ENCODE results near the gene SDK2.

DNA sequence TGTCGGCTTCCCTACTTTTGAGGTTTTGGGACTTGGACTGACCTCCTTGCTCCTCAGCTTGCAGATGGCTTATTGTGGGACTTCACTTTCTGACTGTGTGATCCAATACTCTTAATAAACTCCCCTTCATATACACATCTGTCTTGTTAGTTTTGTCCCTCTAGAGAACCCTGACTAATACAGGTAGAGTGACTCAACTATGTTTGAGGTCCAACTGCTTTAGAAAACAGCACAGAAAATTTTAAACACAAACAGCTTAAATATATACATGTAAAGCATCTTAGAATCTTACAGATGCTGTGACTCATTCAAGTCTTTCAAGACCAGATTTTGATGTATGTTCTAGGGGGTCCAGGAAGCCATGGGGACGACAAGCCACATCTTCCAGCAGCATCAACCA is 11.7 kb downstream of the SDK2 start:
- TF ChIP-seq, protein P1, sequence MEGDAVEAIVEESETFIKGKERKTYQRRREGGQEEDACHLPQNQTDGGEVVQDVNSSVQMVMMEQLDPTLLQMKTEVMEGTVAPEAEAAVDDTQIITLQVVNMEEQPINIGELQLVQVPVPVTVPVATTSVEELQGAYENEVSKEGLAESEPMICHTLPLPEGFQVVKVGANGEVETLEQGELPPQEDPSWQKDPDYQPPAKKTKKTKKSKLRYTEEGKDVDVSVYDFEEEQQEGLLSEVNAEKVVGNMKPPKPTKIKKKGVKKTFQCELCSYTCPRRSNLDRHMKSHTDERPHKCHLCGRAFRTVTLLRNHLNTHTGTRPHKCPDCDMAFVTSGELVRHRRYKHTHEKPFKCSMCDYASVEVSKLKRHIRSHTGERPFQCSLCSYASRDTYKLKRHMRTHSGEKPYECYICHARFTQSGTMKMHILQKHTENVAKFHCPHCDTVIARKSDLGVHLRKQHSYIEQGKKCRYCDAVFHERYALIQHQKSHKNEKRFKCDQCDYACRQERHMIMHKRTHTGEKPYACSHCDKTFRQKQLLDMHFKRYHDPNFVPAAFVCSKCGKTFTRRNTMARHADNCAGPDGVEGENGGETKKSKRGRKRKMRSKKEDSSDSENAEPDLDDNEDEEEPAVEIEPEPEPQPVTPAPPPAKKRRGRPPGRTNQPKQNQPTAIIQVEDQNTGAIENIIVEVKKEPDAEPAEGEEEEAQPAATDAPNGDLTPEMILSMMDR (IDR thresholded peaks at IDR 0.05), result no peak
- TF ChIP-seq, protein P2, sequence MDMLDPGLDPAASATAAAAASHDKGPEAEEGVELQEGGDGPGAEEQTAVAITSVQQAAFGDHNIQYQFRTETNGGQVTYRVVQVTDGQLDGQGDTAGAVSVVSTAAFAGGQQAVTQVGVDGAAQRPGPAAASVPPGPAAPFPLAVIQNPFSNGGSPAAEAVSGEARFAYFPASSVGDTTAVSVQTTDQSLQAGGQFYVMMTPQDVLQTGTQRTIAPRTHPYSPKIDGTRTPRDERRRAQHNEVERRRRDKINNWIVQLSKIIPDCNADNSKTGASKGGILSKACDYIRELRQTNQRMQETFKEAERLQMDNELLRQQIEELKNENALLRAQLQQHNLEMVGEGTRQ (IDR thresholded peaks at IDR 0.05; ENCODE audit: borderline replicate concordance, low read depth, low read length), result no peak
- no peak for TF ChIP-seq RFX5 (IDR thresholded peaks at IDR 0.05; ENCODE audit: low read length)
- no peak for TF ChIP-seq EZH2phosphoT487 (IDR thresholded peaks at IDR 0.05; ENCODE audit: borderline replicate concordance, low read depth)
- no peak for TF ChIP-seq MXI1 (IDR thresholded peaks at IDR 0.05; ENCODE audit: low read depth, low read length)
- TF ChIP-seq, protein P3, sequence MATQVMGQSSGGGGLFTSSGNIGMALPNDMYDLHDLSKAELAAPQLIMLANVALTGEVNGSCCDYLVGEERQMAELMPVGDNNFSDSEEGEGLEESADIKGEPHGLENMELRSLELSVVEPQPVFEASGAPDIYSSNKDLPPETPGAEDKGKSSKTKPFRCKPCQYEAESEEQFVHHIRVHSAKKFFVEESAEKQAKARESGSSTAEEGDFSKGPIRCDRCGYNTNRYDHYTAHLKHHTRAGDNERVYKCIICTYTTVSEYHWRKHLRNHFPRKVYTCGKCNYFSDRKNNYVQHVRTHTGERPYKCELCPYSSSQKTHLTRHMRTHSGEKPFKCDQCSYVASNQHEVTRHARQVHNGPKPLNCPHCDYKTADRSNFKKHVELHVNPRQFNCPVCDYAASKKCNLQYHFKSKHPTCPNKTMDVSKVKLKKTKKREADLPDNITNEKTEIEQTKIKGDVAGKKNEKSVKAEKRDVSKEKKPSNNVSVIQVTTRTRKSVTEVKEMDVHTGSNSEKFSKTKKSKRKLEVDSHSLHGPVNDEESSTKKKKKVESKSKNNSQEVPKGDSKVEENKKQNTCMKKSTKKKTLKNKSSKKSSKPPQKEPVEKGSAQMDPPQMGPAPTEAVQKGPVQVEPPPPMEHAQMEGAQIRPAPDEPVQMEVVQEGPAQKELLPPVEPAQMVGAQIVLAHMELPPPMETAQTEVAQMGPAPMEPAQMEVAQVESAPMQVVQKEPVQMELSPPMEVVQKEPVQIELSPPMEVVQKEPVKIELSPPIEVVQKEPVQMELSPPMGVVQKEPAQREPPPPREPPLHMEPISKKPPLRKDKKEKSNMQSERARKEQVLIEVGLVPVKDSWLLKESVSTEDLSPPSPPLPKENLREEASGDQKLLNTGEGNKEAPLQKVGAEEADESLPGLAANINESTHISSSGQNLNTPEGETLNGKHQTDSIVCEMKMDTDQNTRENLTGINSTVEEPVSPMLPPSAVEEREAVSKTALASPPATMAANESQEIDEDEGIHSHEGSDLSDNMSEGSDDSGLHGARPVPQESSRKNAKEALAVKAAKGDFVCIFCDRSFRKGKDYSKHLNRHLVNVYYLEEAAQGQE (IDR thresholded peaks at IDR 0.05; ENCODE audit: low read depth, low read length), result no peak
- no peak for TF ChIP-seq POLR2AphosphoS5 (IDR thresholded peaks at IDR 0.05; ENCODE audit: low read depth, low read length)
- TF ChIP-seq EP300 (IDR thresholded peaks at IDR 0.05; ENCODE audit: borderline replicate concordance in 1 of 2, low read depth in 1 of 2, low read length in 1 of 2), result no peak
- TF ChIP-seq YY1 (IDR thresholded peaks at IDR 0.05; ENCODE audit: low read depth), result no peak
- no peak for TF ChIP-seq TEAD4 (IDR thresholded peaks at IDR 0.05; ENCODE audit: borderline replicate concordance, insufficient read depth)
- no peak for TF ChIP-seq FOSL2 (IDR thresholded peaks at IDR 0.05; ENCODE audit: borderline replicate concordance, low read depth)
- no peak for TF ChIP-seq RCOR1 (IDR thresholded peaks at IDR 0.05; ENCODE audit: low read length)
- no peak for TF ChIP-seq SMC3 (IDR thresholded peaks at IDR 0.05; ENCODE audit: low read depth, low read length)
